H9 (cell line): ENCODE measurements around the gene ITPR1. TPM values are rescaled to one million over a fixed set of nuclear protein-coding genes. Genes with fewer than 3 reads are reported as not detected.

Experiments
- DNase-seq: peaks from one replicate; pipeline ENCODE4 v3.0.0-alpha.2; 2017
- H2AFZ ChIP-seq: one replicate; pipeline ENCODE4 v1.6.1; 2013; ENCODE audit warnings: mild to moderate bottlenecking, low read length, control low read depth, moderate library complexity
- H2AK5ac ChIP-seq: 2 replicates; pipeline ENCODE4 v1.6.1; 2013; ENCODE audit warnings: low read length, control low read depth, mixed read lengths; ENCODE audit not compliant: insufficient read length
- H2BK120ac ChIP-seq: one replicate; pipeline ENCODE4 v1.6.1; 2013; ENCODE audit warnings: low read depth, mild to moderate bottlenecking, low read length, control low read depth, inconsistent platforms; ENCODE audit not compliant: poor library complexity, severe bottlenecking
- H2BK12ac ChIP-seq: 2 replicates; pipeline ENCODE4 v1.6.1; 2013; ENCODE audit warnings: low read length, control low read depth, mixed read lengths, low read depth; ENCODE audit not compliant: insufficient read length
- H2BK15ac ChIP-seq: 2 replicates; pipeline ENCODE4 v1.6.1; 2013; ENCODE audit warnings: low read depth, low read length, control low read depth
- H2BK20ac ChIP-seq: one replicate; pipeline ENCODE4 v1.6.1; 2013; ENCODE audit warnings: low read depth, mild to moderate bottlenecking, low read length, control low read depth, inconsistent platforms; ENCODE audit not compliant: poor library complexity, severe bottlenecking
- H2BK5ac ChIP-seq: 2 replicates; pipeline ENCODE4 v1.6.1; 2013; ENCODE audit warnings: low read length, control low read depth, mixed read lengths; ENCODE audit not compliant: insufficient read length
- H3K14ac ChIP-seq: 2 replicates; pipeline ENCODE4 v1.6.1; 2013; ENCODE audit warnings: low read length, control low read depth; ENCODE audit not compliant: insufficient read depth
- H3K18ac ChIP-seq: 2 replicates; pipeline ENCODE4 v1.6.1; 2013; ENCODE audit warnings: low read depth, mild to moderate bottlenecking, mixed read lengths, low read length, control low read depth; ENCODE audit not compliant: insufficient read length
- H3K23ac ChIP-seq: 2 replicates; pipeline ENCODE4 v1.6.1; 2013; ENCODE audit warnings: low read length, control low read depth, mixed read lengths, low read depth; ENCODE audit not compliant: insufficient read length
- H3K23me2 ChIP-seq: 2 replicates; pipeline ENCODE4 v1.6.1; 2013; ENCODE audit warnings: low read depth, mild to moderate bottlenecking, mixed read lengths, low read length, control low read depth; ENCODE audit not compliant: insufficient read length, poor library complexity, severe bottlenecking
- H3K27ac ChIP-seq: 2 replicates; pipeline ENCODE4 v1.5.1; 2013; ENCODE audit warnings: low read length, control low read depth, mixed read lengths, low read depth; ENCODE audit not compliant: insufficient read length
- H3K27me3 ChIP-seq: 2 replicates; pipeline ENCODE4 v1.6.1; 2013; ENCODE audit warnings: low read length, control low read depth, inconsistent platforms; ENCODE audit not compliant: insufficient read depth
- H3K4ac ChIP-seq: 2 replicates; pipeline ENCODE4 v1.6.1; 2013; ENCODE audit warnings: low read depth, mild to moderate bottlenecking, control low read depth, inconsistent platforms, low read length, moderate library complexity
- H3K4me1 ChIP-seq: 2 replicates; pipeline ENCODE4 v1.6.1; 2013; ENCODE audit warnings: low read length, control low read depth, inconsistent platforms; ENCODE audit not compliant: insufficient read depth
- H3K4me2 ChIP-seq: 2 replicates; pipeline ENCODE4 v1.6.1; 2013; ENCODE audit warnings: low read length, control low read depth, mixed read lengths; ENCODE audit not compliant: insufficient read length, insufficient read depth
- H3K56ac ChIP-seq: 2 replicates; pipeline ENCODE4 v1.6.1; 2013; ENCODE audit warnings: low read depth, mild to moderate bottlenecking, mixed read lengths, low read length, control low read depth; ENCODE audit not compliant: insufficient read length
- H3K79me1 ChIP-seq: 2 replicates; pipeline ENCODE4 v1.6.1; 2013; ENCODE audit warnings: low read depth, mild to moderate bottlenecking, moderate library complexity, low read length, control low read depth, inconsistent platforms; ENCODE audit not compliant: insufficient read depth, poor library complexity, severe bottlenecking
- H3K79me2 ChIP-seq: 2 replicates; pipeline ENCODE4 v1.6.1; 2013; ENCODE audit warnings: low read length, control low read depth, inconsistent platforms; ENCODE audit not compliant: insufficient read depth
- H3K9ac ChIP-seq: 2 replicates; pipeline ENCODE4 v1.6.1; 2013; ENCODE audit warnings: low read length, control low read depth, mixed read lengths; ENCODE audit not compliant: insufficient read length; ENCODE audit errors: extremely low read depth
- H3K9me3 ChIP-seq: one replicate; pipeline ENCODE4 v1.6.1; 2013; ENCODE audit warnings: low read depth, low read length, inconsistent platforms; ENCODE audit not compliant: control insufficient read depth
- H3T11ph ChIP-seq: one replicate; pipeline ENCODE4 v1.6.1; 2013; ENCODE audit warnings: mild to moderate bottlenecking, low read length, control low read depth, inconsistent platforms
- H4K20me1 ChIP-seq: one replicate; pipeline ENCODE4 v1.6.1; 2013; ENCODE audit not compliant: control insufficient read depth, insufficient read length, insufficient read depth
- H4K5ac ChIP-seq: 2 replicates; pipeline ENCODE4 v1.6.1; 2013; ENCODE audit warnings: low read depth, mild to moderate bottlenecking, mixed read lengths, low read length, control low read depth; ENCODE audit not compliant: insufficient read length
- H4K8ac ChIP-seq: replicated peaks from 2 replicates; pipeline ENCODE4 v1.6.1; 2013; ENCODE audit warnings: low read length, control low read depth, mixed read lengths, low read depth; ENCODE audit not compliant: insufficient read length
- H4K91ac ChIP-seq: 2 replicates; pipeline ENCODE4 v1.6.1; 2013; ENCODE audit warnings: low read depth, mild to moderate bottlenecking, moderate library complexity, mixed read lengths, low read length, control low read depth; ENCODE audit not compliant: insufficient read length
- H3K27ac Mint-ChIP-seq, 3 experiments: 2 replicates in 2 of 3; 3 replicates in 1 of 3; pipeline ENCODE4 v1.8.0; 2020 to 2021; ENCODE audit warnings: mixed read lengths in 3 of 3, mild to moderate bottlenecking in 1 of 3, moderate library complexity in 1 of 3
- H3K27me3 Mint-ChIP-seq: 2 replicates; pipeline ENCODE4 v1.8.0; 2021; ENCODE audit warnings: low read depth, mild to moderate bottlenecking, moderate library complexity, mixed read lengths
- H3K36me3 Mint-ChIP-seq, 3 experiments: 2 replicates in 2 of 3; 3 replicates in 1 of 3; pipeline ENCODE4 v1.8.0; 2020 to 2021; ENCODE audit warnings: low read depth in 3 of 3, mixed read lengths in 3 of 3; ENCODE audit not compliant: insufficient read depth in 1 of 3
- H3K4me1 Mint-ChIP-seq, 2 experiments: 2 replicates each; pipeline ENCODE4 v1.8.0; 2020; ENCODE audit warnings: mixed read lengths in 2 of 2
- H3K4me3 Mint-ChIP-seq, 2 experiments: 2 replicates in 1 of 2; 3 replicates in 1 of 2; pipeline ENCODE4 v1.8.0; 2020 to 2021; ENCODE audit warnings: mild to moderate bottlenecking in 2 of 2, mixed read lengths in 2 of 2, moderate library complexity in 1 of 2
- H3K9me3 Mint-ChIP-seq, 2 experiments: 2 replicates in 1 of 2; 3 replicates in 1 of 2; pipeline ENCODE4 v1.8.0; 2020; ENCODE audit warnings: mild to moderate bottlenecking in 2 of 2, mixed read lengths in 2 of 2, moderate library complexity in 1 of 2
- WGBS: extraction: QIAGEN DNeasy Blood & Tissue Kit; methylation state at CpG from one replicate; pipeline ENCODE4 v1.1.7; 2013; ENCODE audit warnings: missing lambda C conversion rate, low lambda C conversion rate, mixed read lengths; ENCODE audit not compliant: insufficient read length; ENCODE audit errors: extremely low coverage; 5-methylcytosine and 5-hydroxymethylcytosine counted together
- total RNA-seq: library from RNA; stranded (reverse); gene quantifications from 2 replicates; pipeline ENCODE4 v1.2.1, GENCODE V29; 2021
- TF ChIP-seq, protein P1 (sequence below): fragments of 200-600 bp; sonication (generic); conservative IDR thresholded peaks from 3 replicates; pipeline ENCODE4 v1.8.0; 2021; ENCODE audit warnings: antibody characterized with exemption, mild to moderate bottlenecking

Gene ITPR1
- total RNA-seq, 1 experiment from 2014 or later = 4.2 TPM

DNA sequence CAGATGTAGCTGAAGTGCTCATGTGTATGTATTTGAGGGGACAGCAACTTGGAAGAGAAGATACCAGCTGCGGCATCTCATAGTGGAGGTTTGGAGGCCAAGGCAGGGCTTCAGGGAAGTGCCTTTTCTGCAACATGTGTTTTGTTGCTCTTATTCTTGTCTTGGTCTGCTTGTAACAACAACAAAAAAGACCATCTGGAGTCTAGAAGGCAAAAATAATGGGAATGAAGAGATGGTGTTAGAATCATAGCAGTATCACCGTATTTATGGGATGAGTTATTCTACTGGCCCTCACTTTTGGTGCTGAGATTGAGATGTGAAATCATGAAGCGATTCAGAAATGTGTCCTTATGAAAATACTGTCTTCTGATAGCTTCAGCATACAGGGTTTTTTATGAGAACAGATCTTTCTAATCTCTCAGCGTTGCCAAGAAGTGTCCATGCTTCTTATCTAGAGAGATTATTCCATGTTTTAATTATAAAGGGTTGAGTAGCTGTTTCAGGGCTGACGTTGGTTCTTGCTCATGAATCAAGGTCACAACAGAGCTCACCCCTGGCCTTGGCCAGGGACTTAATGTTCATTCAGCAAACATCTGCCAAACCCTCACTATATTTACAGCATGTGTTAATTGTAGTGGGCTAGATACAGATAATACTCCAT is 58.0 kb downstream of the ITPR1 start:
- Histone ChIP-seq H4K91ac (no peak overlapping the region), H3K27ac (no peak overlapping the region), H3K79me1 (no peaks in the 10 kb centered on the region), H3K27me3 (no peaks in the 10 kb centered on the region), H4K20me1 (no peaks in the 10 kb centered on the region), H3K23ac (no peak overlapping the region), H2BK15ac (no peak overlapping the region), H3K9me3 (no peaks in the 10 kb centered on the region), H2BK5ac (no peak overlapping the region), H3K23me2 (no peaks in the 10 kb centered on the region), H2BK12ac (no peak overlapping the region), H2AFZ (no peak overlapping the region), H4K5ac (no peak overlapping the region), H3K4me1 (no peaks in the 10 kb centered on the region), H2BK120ac (no peak overlapping the region), H3K79me2 (no peaks in the 10 kb centered on the region), H2AK5ac (no peak overlapping the region), H3K4ac (no peak overlapping the region), H3K56ac (no peak overlapping the region), H3K18ac (no peak overlapping the region), H3T11ph (no peak overlapping the region), H4K8ac (no peak overlapping the region), H3K14ac (no peak overlapping the region), H3K9ac (no peak overlapping the region), H2BK20ac (no peak overlapping the region), H3K4me2 (no peak overlapping the region)
- Mint-ChIP-seq H3K9me3 (no peaks in the 10 kb centered on the region), H3K36me3 (no peaks in the 10 kb centered on the region), H3K4me1 (peaks cover 0 to 7% of the 10 kb centered on the region in 2 experiments; a peak in 2 of 4 replicates), H3K27ac (no peak overlapping the region; a peak in 1 of 7 replicates), H3K4me3 (no peak overlapping the region), H3K27me3 (no peaks in the 10 kb centered on the region; the same call in 1 of the 2 replicates)
- TF ChIP-seq, protein P1, sequence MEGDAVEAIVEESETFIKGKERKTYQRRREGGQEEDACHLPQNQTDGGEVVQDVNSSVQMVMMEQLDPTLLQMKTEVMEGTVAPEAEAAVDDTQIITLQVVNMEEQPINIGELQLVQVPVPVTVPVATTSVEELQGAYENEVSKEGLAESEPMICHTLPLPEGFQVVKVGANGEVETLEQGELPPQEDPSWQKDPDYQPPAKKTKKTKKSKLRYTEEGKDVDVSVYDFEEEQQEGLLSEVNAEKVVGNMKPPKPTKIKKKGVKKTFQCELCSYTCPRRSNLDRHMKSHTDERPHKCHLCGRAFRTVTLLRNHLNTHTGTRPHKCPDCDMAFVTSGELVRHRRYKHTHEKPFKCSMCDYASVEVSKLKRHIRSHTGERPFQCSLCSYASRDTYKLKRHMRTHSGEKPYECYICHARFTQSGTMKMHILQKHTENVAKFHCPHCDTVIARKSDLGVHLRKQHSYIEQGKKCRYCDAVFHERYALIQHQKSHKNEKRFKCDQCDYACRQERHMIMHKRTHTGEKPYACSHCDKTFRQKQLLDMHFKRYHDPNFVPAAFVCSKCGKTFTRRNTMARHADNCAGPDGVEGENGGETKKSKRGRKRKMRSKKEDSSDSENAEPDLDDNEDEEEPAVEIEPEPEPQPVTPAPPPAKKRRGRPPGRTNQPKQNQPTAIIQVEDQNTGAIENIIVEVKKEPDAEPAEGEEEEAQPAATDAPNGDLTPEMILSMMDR = no peak
- WGBS = no CpG with 5 or more reads among the region's 5 CpGs
- no peak for DNase-seq
